Body of pancreas (tissue), 4 donors: ENCODE results near the gene KYNU. TPM values are rescaled to one million over a fixed set of nuclear protein-coding genes. Genes with fewer than 3 reads are reported as not detected.
A peak's percentile ranks its signal among the peaks of the same experiment; 100 is the strongest.

Experiments
- ATAC-seq: fragments of 150-250 bp; one replicate; pipeline ENCODE4 v1.9.1; 2016
- DNase-seq, 4 donors: peaks; one replicate each; pipeline ENCODE4 v3.0.0-alpha.2; 2019
- H3K27ac ChIP-seq, 4 donors: fragments of 200-600 bp; sonication (generic); 1 replicate in 3 of 4; 2 replicates in 1 of 4; pipeline versions ENCODE4 v1.5.1 to v1.6.1; 2016 to 2019; ENCODE audit warnings: mild to moderate bottlenecking in 1 of 4, mixed read lengths in 1 of 4, moderate library complexity in 1 of 4
- H3K27me3 ChIP-seq, 2 donors: fragments of 200-600 bp; sonication (generic); one replicate each; pipeline ENCODE4 v1.6.0; 2016; ENCODE audit warnings: mild to moderate bottlenecking in 1 of 2
- H3K36me3 ChIP-seq, 2 donors: fragments of 200-600 bp; sonication (generic); replicated peaks in 1 of 2; 2 replicates each; pipeline ENCODE4 v1.5.1; 2016; ENCODE audit warnings: low read depth in 2 of 2; ENCODE audit not compliant: insufficient read depth in 1 of 2
- H3K4me1 ChIP-seq: fragments of 200-600 bp; sonication (generic); one replicate; pipeline ENCODE4 v1.6.0; 2016
- H3K4me3 ChIP-seq, 2 donors: fragments of 200-600 bp; sonication (generic); 1 replicate in 1 of 2; 2 replicates in 1 of 2; pipeline ENCODE4 v1.5.1; 2016 to 2019
- H3K9me3 ChIP-seq, 3 donors: fragments of 200-600 bp; sonication (generic); 1 replicate in 2 of 3; 2 replicates in 1 of 3; pipeline ENCODE4 v1.5.1; 2016
- POLR2A ChIP-seq, 3 donors: fragments of 450-650 bp; IDR thresholded peaks; one replicate each; pipeline ENCODE4 v1.6.1; 2016; ENCODE audit warnings: antibody characterized with exemption in 3 of 3, mild to moderate bottlenecking in 2 of 3
- WGBS, 2 donors: methylation state at CpG; one replicate each; pipeline ENCODE4 v1.1.5; 2017; 5-methylcytosine and 5-hydroxymethylcytosine counted together
- intact Hi-C: fragments of 100-400 bp; cut with DNase I; formaldehyde crosslinking; loops from one replicate; pipeline ENCODE4 v1.15.1; 2023
- total RNA-seq, 2 donors: library from RNA; depleted of rRNA; stranded (reverse); fragments of >200 nt; gene quantifications; one replicate each; pipeline ENCODE4 v1.1.0, GENCODE V29; 2016
- TF ChIP-seq, protein P1 (sequence below), 7 experiments: fragments of 450-650 bp in 4 of 7; fragments of 200-600 bp in 3 of 7; sonication (generic) in 3 of 7; IDR thresholded peaks; one replicate each; pipeline ENCODE4 v1.5.1; 2016 to 2019; ENCODE audit warnings: antibody characterized with exemption in 7 of 7

Gene KYNU
- total RNA-seq, 2 donors from 2014 or later = 0.33 to 0.78 TPM

DNA sequence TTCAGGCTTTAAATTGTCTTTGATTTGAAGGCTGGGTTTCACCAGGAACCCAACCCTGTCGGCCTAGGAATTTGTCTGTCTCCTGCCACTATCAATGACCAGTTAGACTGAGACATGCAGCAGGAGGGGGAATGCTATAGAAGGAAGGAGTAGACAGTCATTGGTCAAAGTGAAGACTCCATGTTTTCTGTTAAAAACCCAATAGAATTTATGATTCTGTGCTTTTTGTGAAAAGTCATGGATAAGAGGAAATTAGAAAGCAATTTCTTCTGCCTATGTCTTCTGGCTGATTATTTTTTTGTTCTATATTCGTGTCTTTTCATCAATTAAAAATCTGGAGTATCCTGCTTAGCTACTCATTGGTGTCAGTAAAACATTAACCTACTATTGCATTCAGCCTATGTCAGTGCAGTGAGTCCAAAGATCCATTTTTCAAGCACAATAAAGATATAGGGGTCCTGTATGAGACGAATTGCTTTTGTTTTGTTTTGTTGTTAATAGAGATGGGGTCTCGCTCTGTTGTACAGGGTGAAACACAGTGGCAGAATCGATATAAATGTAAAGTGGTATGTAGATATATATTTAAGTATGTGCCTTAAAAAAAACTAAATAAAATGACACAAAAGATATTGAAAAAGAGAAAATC is 7.9 kb upstream of the KYNU start:
- Histone ChIP-seq H3K27ac (no peak overlapping the region), H3K4me1 (peaks cover 13% of the 10 kb centered on the region), H3K9me3 (no peaks in the 10 kb centered on the region), H3K27me3 (no peaks in the 10 kb centered on the region), H3K36me3 (no peaks in the 10 kb centered on the region), H3K4me3 (no peak overlapping the region)
- TF ChIP-seq, protein P1, sequence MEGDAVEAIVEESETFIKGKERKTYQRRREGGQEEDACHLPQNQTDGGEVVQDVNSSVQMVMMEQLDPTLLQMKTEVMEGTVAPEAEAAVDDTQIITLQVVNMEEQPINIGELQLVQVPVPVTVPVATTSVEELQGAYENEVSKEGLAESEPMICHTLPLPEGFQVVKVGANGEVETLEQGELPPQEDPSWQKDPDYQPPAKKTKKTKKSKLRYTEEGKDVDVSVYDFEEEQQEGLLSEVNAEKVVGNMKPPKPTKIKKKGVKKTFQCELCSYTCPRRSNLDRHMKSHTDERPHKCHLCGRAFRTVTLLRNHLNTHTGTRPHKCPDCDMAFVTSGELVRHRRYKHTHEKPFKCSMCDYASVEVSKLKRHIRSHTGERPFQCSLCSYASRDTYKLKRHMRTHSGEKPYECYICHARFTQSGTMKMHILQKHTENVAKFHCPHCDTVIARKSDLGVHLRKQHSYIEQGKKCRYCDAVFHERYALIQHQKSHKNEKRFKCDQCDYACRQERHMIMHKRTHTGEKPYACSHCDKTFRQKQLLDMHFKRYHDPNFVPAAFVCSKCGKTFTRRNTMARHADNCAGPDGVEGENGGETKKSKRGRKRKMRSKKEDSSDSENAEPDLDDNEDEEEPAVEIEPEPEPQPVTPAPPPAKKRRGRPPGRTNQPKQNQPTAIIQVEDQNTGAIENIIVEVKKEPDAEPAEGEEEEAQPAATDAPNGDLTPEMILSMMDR (IDR thresholded peaks at IDR 0.05) = no peak
- TF ChIP-seq POLR2A (IDR thresholded peaks at IDR 0.05) = no peak
- WGBS, 2 donors = 46 to 49% methylated on average over 5 of the region's 5 CpGs
- DNase-seq (no peak), ATAC-seq (no peak)
- intact Hi-C loops = no loop called here

DNA sequence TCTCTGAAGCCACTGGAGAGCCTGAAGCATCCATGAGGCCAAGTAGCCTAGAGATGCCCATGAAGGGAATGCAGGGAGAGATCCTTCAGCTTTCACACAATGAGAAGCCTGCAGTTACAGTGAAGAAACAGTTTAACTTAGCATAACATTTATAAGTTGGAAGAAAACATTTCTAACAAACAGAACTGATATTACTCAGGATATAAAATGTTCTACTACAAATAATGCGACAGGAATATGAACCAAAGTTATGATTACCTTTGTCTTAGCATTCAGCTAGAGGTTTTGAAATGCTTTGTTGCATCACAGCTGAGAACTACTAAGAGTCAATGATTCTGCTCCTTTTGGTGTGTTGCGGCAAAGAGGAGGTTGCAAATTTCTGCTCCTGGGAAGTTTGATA is 6.9 kb upstream of the KYNU start:
- 74 to 76% methylated on average over 2 of the region's 2 CpGs for WGBS, 2 donors
- no peak for ATAC-seq

GRCh38 chr2:142871396-142871795 is 6.1 kb upstream of the KYNU start:
- no peaks in the 10 kb centered on the region for H3K27me3 ChIP-seq
- DNase-seq (no peak), ATAC-seq (no peak)
- intact Hi-C loops = no loop called here
- H3K4me1 ChIP-seq = peaks cover 16% of the 10 kb centered on the region
- H3K36me3 ChIP-seq = no peaks in the 10 kb centered on the region
- H3K9me3 ChIP-seq = no peaks in the 10 kb centered on the region
- no peak overlapping the region for H3K27ac ChIP-seq
- WGBS, 2 donors = 72 to 75% methylated on average over 6 of the region's 6 CpGs
- TF ChIP-seq, protein P1 (IDR thresholded peaks at IDR 0.05) = no peak
- no peak for TF ChIP-seq POLR2A (IDR thresholded peaks at IDR 0.05)
- no peak overlapping the region for H3K4me3 ChIP-seq

More for the DNA sequence above, 6.9 kb upstream of the KYNU start:
- Histone ChIP-seq H3K4me1 (peaks cover 20% of the 10 kb centered on the region), H3K27me3 (no peaks in the 10 kb centered on the region), H3K4me3 (no peak overlapping the region), H3K9me3 (no peaks in the 10 kb centered on the region), H3K27ac (no peak overlapping the region), H3K36me3 (no peaks in the 10 kb centered on the region)
- intact Hi-C loops = no loop called here
- no peak for TF ChIP-seq POLR2A (IDR thresholded peaks at IDR 0.05)
- TF ChIP-seq, protein P1 (IDR thresholded peaks at IDR 0.05) = no peak
- DNase-seq = no peak

DNA sequence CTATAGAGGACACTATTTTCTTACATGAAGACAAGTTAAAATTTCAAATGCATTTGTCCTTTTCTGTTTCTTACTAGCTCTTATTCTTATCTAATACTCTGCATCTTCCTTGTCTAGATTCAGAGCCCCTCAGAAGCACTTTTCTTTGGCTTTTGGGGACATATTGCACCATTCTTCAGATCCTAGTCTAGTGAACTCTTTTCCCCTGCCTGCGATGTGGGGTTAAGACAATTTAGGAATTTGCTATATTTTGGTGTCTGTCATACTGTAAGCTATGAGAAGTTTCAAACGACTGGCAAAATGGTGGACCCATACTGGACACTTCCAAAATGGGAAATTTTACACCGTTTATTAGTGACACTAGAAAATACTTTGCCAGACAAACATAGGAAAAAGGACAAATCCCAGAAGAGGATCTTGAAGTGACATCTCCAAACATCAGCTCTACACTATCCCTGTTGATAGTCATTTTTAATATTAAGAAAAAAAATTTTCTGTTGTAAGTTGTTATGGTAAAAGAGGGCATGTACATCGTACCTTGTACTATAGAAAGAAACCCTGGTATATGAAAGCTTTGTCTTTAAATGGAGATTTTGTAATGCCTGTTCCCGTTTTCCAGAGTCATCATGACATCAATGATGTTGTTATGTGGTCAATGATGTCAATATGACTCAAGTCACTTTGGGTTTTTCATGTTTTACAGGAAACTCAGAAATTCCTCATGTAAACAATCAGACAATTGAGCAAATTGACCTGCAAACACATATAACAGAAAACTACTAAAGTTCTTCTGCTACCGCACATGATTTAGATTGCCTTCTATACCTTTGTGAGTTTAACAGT is 4.4 kb upstream of the KYNU start:
- no peaks in the 10 kb centered on the region for H3K9me3 ChIP-seq
- H3K27me3 ChIP-seq = no peaks in the 10 kb centered on the region
- TF ChIP-seq, protein P1 (IDR thresholded peaks at IDR 0.05) = no peak
- TF ChIP-seq POLR2A (IDR thresholded peaks at IDR 0.05) = no peak
- ATAC-seq (no peak), DNase-seq (no peak)
- no peak overlapping the region for H3K4me3 ChIP-seq
- peaks cover 15% of the 10 kb centered on the region for H3K4me1 ChIP-seq
- intact Hi-C loops = no loop called here
- H3K27ac ChIP-seq = peak overlapping the region in 1 of 4 donors; percentile 69
- 62 to 70% methylated on average over 6 of the region's 6 CpGs for WGBS, 2 donors
- H3K36me3 ChIP-seq = no peaks in the 10 kb centered on the region
